GM04503 (cell line): ENCODE data around the gene SIGLECL1.

Experiments used
- DNase-seq: peaks from one replicate; pipeline ENCODE4 v3.0.0-alpha.2; 2012; ENCODE audit warnings: low read depth

SIGLECL1 gene

GRCh38 chr19:51252306-51253079 is 1.6 kb downstream of the SIGLECL1 start:
- no peak for DNase-seq

DNA sequence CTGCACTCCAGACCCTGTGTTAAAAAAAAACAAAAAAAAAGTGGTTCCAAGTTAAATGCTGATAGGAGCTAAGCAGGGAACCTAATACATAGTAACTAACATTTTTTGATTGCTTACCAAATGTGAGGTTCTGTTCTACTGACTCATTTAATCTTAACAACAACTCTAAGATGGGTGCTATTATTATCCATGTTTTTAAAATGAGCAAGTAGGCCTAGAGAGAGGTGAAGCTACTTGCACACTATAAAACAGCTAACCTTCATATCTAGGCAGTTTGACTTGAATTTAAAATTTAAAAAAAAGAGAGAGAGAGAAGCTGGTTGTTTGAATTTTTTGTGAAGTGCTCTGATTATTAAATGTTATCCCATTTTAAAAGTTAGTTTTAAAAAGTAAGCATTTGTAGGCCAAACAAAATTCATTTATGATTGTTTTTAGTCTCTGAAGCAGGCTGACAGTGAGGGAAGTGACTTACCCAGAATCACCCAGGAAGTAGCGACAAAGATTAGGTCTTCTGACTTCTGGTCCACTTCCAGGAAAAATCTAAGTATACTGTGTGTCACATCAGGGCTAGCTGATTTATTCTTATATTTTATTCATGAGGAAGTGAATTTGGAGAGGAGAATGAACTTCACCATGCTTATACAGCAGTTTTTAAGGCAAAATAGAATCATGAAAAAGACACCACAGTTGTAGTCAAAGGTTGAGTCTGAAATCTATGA is 2.4 kb downstream of the SIGLECL1 start:
- DNase-seq, result no peak

- DNase-seq, result no peak
These were observed 5.3 kb downstream of the SIGLECL1 start for GRCh38 chr19:51256155-51256625.

GRCh38 chr19:51257471-51257870 is 6.6 kb downstream of the SIGLECL1 start:
- DNase-seq, result no peak

GRCh38 chr19:51258165-51259160 is 7.6 kb downstream of the SIGLECL1 start:
- DNase-seq, result no peak

DNA sequence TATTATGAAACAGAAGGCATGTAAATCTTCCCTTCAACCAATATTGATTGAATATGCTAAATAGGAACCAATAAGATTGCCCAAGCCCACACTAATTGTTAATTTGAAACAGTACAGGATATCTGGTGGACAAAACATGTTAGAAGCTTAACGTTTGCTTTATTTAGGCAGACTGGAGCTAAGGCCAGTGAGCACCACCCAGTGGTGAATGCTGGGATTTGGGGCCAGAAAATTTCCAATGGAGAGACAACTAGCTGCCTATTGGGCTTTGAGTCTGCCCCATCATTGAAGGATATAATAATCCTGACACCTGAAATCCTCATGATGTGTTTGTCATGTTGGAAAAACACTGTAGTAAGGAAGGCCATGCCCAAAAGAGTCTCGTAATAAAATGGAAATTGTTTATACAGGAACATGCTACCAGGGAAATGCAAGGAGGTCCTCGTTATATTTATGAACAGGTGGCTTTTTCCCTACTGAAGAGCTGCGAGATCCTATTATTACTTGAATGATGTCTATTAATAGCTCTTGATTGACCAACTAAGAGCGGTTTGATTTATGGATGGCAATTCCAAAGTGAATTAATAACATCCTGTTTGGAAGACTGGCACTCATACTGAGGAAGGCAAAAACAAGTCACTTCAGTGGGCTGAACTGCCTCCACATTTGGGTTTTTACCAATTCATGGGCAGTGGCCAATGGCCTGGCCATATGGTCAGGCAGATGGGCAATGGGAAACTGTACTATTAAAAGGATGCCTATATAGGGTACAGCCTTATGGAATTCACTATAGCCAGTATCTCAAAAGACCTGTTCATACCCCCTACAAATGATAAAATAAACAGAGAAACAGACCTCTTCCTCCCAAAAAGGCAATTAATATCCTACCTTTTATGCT is 8.7 kb downstream of the SIGLECL1 start:
- no peak for DNase-seq

GRCh38 chr19:51263808-51264207 is 12.9 kb downstream of the SIGLECL1 start:
- DNase-seq, result no peak

DNA sequence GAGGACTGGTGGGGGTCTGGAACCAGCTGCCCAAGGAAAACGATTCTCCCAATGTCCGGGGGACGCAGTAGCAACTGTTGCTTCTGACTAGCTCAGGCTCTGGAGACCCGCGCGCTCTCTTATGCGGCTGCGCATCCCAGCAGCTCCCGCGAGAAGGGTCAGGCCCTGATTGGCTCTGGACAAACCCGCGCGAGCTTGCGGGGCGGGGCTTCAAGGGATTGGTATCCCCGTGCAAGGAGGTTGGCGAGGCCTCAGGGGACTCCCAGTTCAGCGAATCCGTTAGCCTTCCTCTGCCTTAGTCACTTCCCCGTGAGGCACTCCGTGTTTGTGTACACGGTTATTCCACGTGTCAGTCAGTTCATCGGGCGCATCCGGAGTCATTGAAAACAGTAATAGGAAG is 20.2 kb downstream of the SIGLECL1 start:
- no peak for DNase-seq

GRCh38 chr19:51272183-51272810 is 21.4 kb downstream of the SIGLECL1 start:
- no peak for DNase-seq

GRCh38 chr19:51274049-51274770 is 23.3 kb downstream of the SIGLECL1 start:
- DNase-seq, result no peak

DNA sequence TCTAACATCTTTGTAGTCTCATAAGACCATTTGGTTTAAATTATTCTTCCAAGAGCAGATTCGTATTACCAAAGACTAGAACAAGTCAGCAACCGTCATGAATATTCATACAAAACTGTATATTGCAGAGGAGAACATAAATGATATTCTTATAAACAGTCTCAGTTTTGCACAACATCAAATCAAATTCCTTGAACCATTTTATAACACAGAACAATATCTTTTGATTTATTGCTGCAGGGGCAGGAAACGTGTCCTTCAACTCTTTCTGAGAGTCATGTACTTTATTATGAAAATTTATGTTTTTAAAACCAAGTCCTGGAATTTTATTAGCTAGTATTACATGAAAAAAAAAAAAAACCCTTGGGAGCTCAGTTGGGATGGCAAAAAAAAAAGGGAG is 26.2 kb downstream of the SIGLECL1 start:
- no peak for DNase-seq

DNA sequence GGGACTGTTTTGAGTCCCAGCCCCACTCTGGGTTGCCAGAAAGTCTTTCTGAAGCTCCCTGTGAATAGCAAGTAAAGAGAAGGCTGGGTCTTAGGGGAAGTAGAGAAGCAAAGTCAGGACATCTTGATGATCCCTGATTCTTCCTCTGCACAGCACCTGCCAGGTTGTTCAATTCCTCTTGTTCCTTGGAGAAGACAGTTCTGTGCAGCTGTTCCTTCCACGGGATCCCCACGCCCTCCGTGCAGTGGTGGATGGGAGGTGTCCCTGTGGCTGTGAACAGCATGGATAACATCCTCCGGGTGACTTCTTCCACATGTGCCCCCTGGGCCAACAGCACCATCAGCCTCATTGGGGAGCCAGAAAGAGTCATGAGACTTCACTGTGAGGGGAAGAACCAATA is 31.5 kb downstream of the SIGLECL1 start:
- DNase-seq, result no peak

DNA sequence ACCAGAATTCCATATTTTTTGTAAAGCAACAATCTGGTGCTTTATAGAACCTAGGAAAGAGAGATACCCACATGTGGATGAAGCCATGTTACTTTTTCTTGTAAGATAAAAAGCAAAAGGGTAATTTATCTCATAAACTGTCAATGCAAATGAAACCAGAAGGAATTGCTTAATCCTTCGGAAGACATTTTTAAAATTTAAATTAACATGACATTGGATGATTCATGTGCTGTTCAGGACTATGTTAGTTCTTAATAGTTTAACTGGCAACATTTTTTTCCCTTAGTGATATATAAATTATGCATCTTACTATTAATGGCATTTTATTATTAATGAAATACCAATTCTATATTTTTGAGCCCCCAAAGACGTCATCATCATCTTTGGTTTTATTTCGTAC is 34.8 kb downstream of the SIGLECL1 start:
- no peak for DNase-seq

DNA sequence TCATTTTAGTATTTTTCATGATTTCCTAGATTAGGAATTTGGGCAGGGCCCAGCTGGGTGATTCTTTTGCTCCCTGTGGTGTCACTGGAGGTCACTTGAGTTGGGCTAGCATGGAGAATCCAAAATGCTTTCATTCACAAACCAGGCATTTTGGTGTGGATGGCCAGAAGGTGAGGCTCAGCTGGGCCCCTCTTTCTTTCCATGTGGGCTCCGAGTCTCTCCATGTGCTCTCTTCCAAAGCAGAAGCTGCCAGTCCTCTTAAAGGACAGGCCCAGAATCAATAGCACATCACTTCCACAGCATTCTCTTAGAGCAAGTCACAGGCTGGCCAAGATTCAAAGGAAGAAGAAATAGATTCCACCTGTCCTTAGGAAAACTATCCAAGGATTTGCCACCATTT is 38.8 kb downstream of the SIGLECL1 start:
- no peak for DNase-seq

- DNase-seq, result no peak
These were observed 42.1 kb downstream of the SIGLECL1 start for GRCh38 chr19:51292971-51293370.

DNA sequence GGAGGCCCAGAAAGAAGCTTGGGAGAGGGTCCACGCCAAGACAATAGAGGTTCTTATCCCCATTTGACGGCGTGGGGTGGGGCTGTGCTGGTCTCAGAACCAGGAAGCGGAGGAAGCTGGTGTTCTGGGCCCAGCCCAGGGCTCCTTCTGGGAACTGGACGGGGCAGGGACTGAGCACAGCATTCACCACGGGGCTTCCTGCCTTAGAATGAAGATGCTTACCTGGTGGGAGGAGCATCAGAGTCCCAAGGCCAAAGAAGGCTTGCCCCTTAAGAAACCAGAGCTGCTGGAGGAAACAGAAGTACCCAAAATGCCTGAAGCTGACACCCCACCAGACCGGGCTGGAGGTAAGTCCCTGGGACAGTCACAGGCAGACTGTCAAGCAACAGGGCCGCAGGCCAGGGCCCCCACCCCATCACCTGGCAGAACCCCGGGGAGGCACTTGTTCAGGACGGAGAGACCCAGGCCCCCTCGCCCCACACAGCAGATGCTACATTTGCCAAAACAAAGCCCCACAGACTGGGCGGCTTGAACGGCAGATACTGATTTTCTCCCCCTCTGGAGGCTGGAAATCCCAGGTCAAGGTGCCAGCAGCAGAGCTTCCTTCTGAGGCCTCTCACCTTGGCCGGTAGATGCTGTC is 42.8 kb downstream of the SIGLECL1 start:
- DNase-seq, result no peak

- DNase-seq, result no peak
These were observed 43.5 kb downstream of the SIGLECL1 start for GRCh38 chr19:51294211-51294976.

- DNase-seq, result no peak
These were observed 44.1 kb downstream of the SIGLECL1 start for GRCh38 chr19:51294977-51295375.
